Skeletal muscle tissue (tissue), 4 donors: ENCODE results near the gene ADPRHL1. TPM values are rescaled to one million over a fixed set of nuclear protein-coding genes. Genes with fewer than 3 reads are reported as not detected.
"Not testable (repeated sequence)": the region's sequence is repeated elsewhere in the genome, so short reads cannot be mapped to it uniquely, and the experiment has no call there.

Experiments
- H3K27ac ChIP-seq: one replicate; pipeline ENCODE4 v1.7.0; 2013; ENCODE audit warnings: mild to moderate bottlenecking, low read depth, low read length, inconsistent platforms
- H3K27me3 ChIP-seq, 3 donors: one replicate each; pipeline ENCODE4 v1.7.0; 2013; ENCODE audit warnings: low read length in 3 of 3; ENCODE audit not compliant: control insufficient read depth in 3 of 3, insufficient read depth in 3 of 3
- H3K36me3 ChIP-seq, 3 donors: one replicate each; pipeline ENCODE4 v1.7.0; 2013; ENCODE audit warnings: low read length in 3 of 3; ENCODE audit not compliant: control insufficient read depth in 3 of 3, insufficient read depth in 3 of 3
- H3K4me1 ChIP-seq, 3 donors: one replicate each; pipeline ENCODE4 v1.7.0; 2013; ENCODE audit warnings: low read length in 3 of 3, mild to moderate bottlenecking in 3 of 3; ENCODE audit not compliant: control insufficient read depth in 3 of 3, insufficient read depth in 3 of 3
- H3K4me3 ChIP-seq, 3 donors: one replicate each; pipeline ENCODE4 v1.7.0; 2013; ENCODE audit warnings: low read length in 3 of 3
- H3K9ac ChIP-seq, 3 donors: one replicate each; pipeline ENCODE4 v1.7.0; 2013; ENCODE audit warnings: low read length in 3 of 3, mild to moderate bottlenecking in 3 of 3, moderate library complexity in 2 of 3, low read depth in 1 of 3
- H3K9me3 ChIP-seq, 3 donors: one replicate each; pipeline ENCODE4 v1.7.0; 2013; ENCODE audit warnings: low read length in 3 of 3; ENCODE audit not compliant: control insufficient read depth in 3 of 3
- total RNA-seq: library from RNA; depleted of rRNA; stranded (reverse); fragments of >200 nt; gene quantifications from one replicate; pipeline ENCODE4 v1.2.3, GENCODE V29; 2014
- donor health status: Osteomylitis.

Gene ADPRHL1
- total RNA-seq, 1 donor from 2014 or later, result 124 TPM

DNA sequence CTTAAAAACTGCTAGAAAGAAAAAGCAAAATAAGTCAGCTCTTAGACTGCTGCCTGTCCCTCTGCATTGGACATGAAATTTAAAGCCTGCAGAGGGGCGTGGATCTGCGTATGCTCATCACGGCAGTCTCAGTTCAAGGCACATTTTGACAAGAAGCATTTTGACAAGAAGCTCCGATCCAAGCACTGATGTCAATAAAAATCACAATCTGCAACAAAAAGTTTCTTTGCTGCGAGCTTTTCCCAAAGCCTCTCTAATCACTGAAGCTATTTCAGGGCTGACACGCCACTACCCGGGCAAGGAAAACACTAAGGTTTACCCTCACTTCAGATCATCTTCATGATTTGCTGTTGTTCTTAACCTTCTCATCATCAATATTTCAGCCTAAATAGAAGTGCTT is 29.8 kb upstream of the ADPRHL1 start:
- peaks cover 0 to 13% (median 10%) of the 10 kb centered on the region in 3 donors for H3K36me3 ChIP-seq
- H3K4me1 ChIP-seq, result peaks cover 32 to 42% (median 37%) of the 10 kb centered on the region in 3 donors
- no peaks in the 10 kb centered on the region for H3K27me3 ChIP-seq
- no peak overlapping the region for H3K9ac ChIP-seq
- H3K9me3 ChIP-seq, result no peaks in the 10 kb centered on the region
- peak overlapping the region in 1 of 3 donors; percentile 10 for H3K4me3 ChIP-seq
- no peak overlapping the region for H3K27ac ChIP-seq

GRCh38 chr13:113479179-113479578 is 25.9 kb upstream of the ADPRHL1 start:
- Histone ChIP-seq H3K36me3 (peaks cover 16 to 32% (median 24%) of the 10 kb centered on the region in 3 donors), H3K9ac (no peak overlapping the region), H3K27ac (no peak overlapping the region), H3K27me3 (no peaks in the 10 kb centered on the region), H3K4me3 (no peak overlapping the region), H3K4me1 (peaks cover 3 to 11% (median 9%) of the 10 kb centered on the region in 3 donors), H3K9me3 (no peaks in the 10 kb centered on the region)

GRCh38 chr13:113477724-113478123 is 24.4 kb upstream of the ADPRHL1 start:
- H3K9ac ChIP-seq, result no peak overlapping the region
- no peaks in the 10 kb centered on the region for H3K9me3 ChIP-seq
- peaks cover 24 to 36% (median 30%) of the 10 kb centered on the region in 3 donors for H3K36me3 ChIP-seq
- H3K27me3 ChIP-seq, result no peaks in the 10 kb centered on the region
- no peaks in the 10 kb centered on the region for H3K4me1 ChIP-seq
- H3K4me3 ChIP-seq, result no peak overlapping the region
- H3K27ac ChIP-seq, result no peak overlapping the region

GRCh38 chr13:113476811-113477210 is 23.5 kb upstream of the ADPRHL1 start:
- no peaks in the 10 kb centered on the region for H3K4me1 ChIP-seq
- no peaks in the 10 kb centered on the region for H3K9me3 ChIP-seq
- no peak overlapping the region for H3K9ac ChIP-seq
- H3K4me3 ChIP-seq, result no peak overlapping the region
- H3K27ac ChIP-seq, result no peak overlapping the region
- H3K27me3 ChIP-seq, result no peaks in the 10 kb centered on the region
- peaks cover 29 to 42% (median 34%) of the 10 kb centered on the region in 3 donors for H3K36me3 ChIP-seq

GRCh38 chr13:113475911-113476310 is 22.6 kb upstream of the ADPRHL1 start:
- H3K4me1 ChIP-seq, result no peaks in the 10 kb centered on the region
- peaks cover 29 to 42% (median 36%) of the 10 kb centered on the region in 3 donors for H3K36me3 ChIP-seq
- H3K27me3 ChIP-seq, result no peaks in the 10 kb centered on the region
- no peak overlapping the region for H3K9ac ChIP-seq
- H3K27ac ChIP-seq, result no peak overlapping the region
- no peaks in the 10 kb centered on the region for H3K9me3 ChIP-seq
- no peak overlapping the region for H3K4me3 ChIP-seq

DNA sequence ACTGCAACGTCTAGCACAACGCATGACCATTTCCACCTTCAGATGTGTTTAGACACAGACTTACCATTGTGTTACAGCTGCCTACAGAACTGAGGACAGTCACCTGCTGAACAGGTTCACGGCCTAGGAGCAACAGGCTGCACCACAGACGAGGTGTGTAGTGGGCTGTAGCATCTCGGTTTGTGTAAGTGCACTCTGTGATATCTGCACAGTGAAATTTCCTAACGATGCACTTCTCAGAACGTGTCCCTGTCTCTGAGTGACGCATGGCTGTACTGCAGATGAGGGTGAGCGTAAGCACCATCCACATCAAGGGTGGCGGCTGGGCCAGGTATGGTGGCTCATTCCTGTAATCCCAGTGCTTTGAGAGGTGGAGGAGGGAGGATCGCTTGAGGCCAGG is 22.0 kb upstream of the ADPRHL1 start:
- H3K36me3 ChIP-seq, result peaks cover 29 to 42% (median 36%) of the 10 kb centered on the region in 3 donors

DNA sequence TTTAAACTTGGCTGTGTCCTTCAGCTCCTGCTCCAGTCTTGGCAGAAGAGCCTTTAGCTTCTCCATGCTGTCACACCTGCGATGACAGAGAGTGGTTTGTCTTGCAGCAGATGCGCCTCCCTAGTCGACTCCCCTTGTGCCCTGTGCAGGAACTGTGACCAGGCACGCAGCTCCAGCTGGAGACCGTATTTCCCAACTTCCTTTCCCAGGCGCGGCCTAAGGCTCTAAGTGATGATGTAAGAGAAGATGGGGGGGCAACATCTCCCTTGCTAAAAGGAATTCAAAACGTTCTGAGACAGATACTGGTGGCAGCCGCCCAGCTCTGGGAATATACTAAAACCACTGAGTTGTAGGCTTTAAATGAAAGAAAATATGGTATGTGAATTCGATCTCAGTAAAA is 20.9 kb upstream of the ADPRHL1 start:
- Histone ChIP-seq H3K4me1 (no peaks in the 10 kb centered on the region), H3K27ac (no peak overlapping the region), H3K9ac (no peak overlapping the region), H3K4me3 (no peak overlapping the region), H3K9me3 (no peaks in the 10 kb centered on the region), H3K27me3 (no peaks in the 10 kb centered on the region), H3K36me3 (peaks cover 29 to 39% (median 32%) of the 10 kb centered on the region in 3 donors)

More for the DNA sequence above, 22.0 kb upstream of the ADPRHL1 start:
- no peak overlapping the region for H3K4me3 ChIP-seq
- no peaks in the 10 kb centered on the region for H3K4me1 ChIP-seq
- H3K9ac ChIP-seq, result no peak overlapping the region
- no peaks in the 10 kb centered on the region for H3K9me3 ChIP-seq
- no peaks in the 10 kb centered on the region for H3K27me3 ChIP-seq
- H3K27ac ChIP-seq, result no peak overlapping the region

- Histone ChIP-seq H3K9ac (peak overlapping the region in 1 of 3 donors; percentile 33), H3K9me3 (no peaks in the 10 kb centered on the region), H3K36me3 (peaks cover 34 to 36% (median 34%) of the 10 kb centered on the region in 3 donors), H3K27ac (no peak overlapping the region), H3K4me1 (no peaks in the 10 kb centered on the region), H3K27me3 (no peaks in the 10 kb centered on the region), H3K4me3 (peak overlapping the region in 2 of 3 donors; percentile 31 to 45)
Observed at GRCh38 chr13:113472355-113473025, 19.2 kb upstream of the ADPRHL1 start.

GRCh38 chr13:113471844-113472243 is 18.6 kb upstream of the ADPRHL1 start:
- H3K36me3 ChIP-seq, result peaks cover 34 to 42% (median 34%) of the 10 kb centered on the region in 3 donors

GRCh38 chr13:113470635-113471163 is 17.4 kb upstream of the ADPRHL1 start:
- not testable (repeated sequence) for H3K4me3 ChIP-seq, H3K4me1 ChIP-seq, H3K9me3 ChIP-seq, H3K27me3 ChIP-seq, H3K9ac ChIP-seq, H3K27ac ChIP-seq
- H3K36me3 ChIP-seq, result peaks cover 29 to 36% (median 29%) of the 10 kb centered on the region in 3 donors

More at GRCh38 chr13:113471844-113472243, 18.6 kb upstream of the ADPRHL1 start:
- Histone ChIP-seq H3K27ac (no peak overlapping the region), H3K4me3 (peak overlapping the region in 1 of 3 donors; percentile 13), H3K4me1 (no peaks in the 10 kb centered on the region), H3K9ac (no peak overlapping the region), H3K9me3 (no peaks in the 10 kb centered on the region), H3K27me3 (no peaks in the 10 kb centered on the region)
